ENCODE results near the gene WDR48.

The WDR48 gene

DNA sequence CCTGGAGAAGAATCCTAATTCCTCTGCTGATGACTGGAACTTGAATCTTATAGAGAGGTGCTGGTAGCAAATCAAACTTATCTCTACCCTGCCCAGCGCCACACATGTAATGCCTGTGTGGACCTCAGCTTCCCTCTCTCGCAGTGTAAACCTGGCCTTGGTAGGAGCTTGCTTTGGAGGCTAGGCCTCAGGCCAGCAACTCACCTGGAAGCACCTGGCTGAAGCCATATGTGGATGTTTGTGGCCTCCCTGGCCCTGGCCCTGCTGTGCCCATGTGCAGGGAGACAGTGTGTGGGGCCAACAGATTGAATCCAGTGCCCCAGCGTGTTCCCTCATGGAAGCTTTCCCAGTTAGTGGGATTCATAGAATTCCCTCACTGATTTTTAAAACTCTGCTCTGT, 64.1 kb downstream of the WDR48 start:
- Histone ChIP-seq H3K36me3 (ENCODE audit: insufficient read depth, low read length) (no peaks in the 10 kb centered on the region), H3K4me3 (ENCODE audit: low read depth, low read length, poor library complexity, severe bottlenecking) (no peak overlapping the region), H4K20me1 (ENCODE audit: insufficient read depth, low read length) (no peaks in the 10 kb centered on the region), H3F3A (ENCODE audit: insufficient read depth, low read length) (no peaks in the 10 kb centered on the region), H3K9ac (ENCODE audit: low read length) (no peak overlapping the region), H3K9me2 (ENCODE audit: low read depth, low read length) (no peaks in the 10 kb centered on the region), H3K4me2 (ENCODE audit: low read length) (no peak overlapping the region), H2AFZ (ENCODE audit: low read length) (no peak overlapping the region), H3K27me3 (ENCODE audit: insufficient read depth, low read length) (no peaks in the 10 kb centered on the region), H3K79me2 (ENCODE audit: insufficient read depth, low read length) (no peaks in the 10 kb centered on the region), H3K4me1 (ENCODE audit: insufficient read depth, low read length, severe bottlenecking) (peaks cover 13% of the 10 kb centered on the region), H3K9me3 (ENCODE audit: low read length) (no peaks in the 10 kb centered on the region), H3K27ac (ENCODE audit: low read depth, low read length, poor library complexity, severe bottlenecking) (no peak overlapping the region)
- TF ChIP-seq EZH2 (IDR thresholded peaks at IDR 0.05; ENCODE audit: borderline replicate concordance, low read length) = no peak
- TF ChIP-seq, protein P1, sequence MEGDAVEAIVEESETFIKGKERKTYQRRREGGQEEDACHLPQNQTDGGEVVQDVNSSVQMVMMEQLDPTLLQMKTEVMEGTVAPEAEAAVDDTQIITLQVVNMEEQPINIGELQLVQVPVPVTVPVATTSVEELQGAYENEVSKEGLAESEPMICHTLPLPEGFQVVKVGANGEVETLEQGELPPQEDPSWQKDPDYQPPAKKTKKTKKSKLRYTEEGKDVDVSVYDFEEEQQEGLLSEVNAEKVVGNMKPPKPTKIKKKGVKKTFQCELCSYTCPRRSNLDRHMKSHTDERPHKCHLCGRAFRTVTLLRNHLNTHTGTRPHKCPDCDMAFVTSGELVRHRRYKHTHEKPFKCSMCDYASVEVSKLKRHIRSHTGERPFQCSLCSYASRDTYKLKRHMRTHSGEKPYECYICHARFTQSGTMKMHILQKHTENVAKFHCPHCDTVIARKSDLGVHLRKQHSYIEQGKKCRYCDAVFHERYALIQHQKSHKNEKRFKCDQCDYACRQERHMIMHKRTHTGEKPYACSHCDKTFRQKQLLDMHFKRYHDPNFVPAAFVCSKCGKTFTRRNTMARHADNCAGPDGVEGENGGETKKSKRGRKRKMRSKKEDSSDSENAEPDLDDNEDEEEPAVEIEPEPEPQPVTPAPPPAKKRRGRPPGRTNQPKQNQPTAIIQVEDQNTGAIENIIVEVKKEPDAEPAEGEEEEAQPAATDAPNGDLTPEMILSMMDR (IDR thresholded peaks at IDR 0.05; ENCODE audit: low read length) = no peak

DNA sequence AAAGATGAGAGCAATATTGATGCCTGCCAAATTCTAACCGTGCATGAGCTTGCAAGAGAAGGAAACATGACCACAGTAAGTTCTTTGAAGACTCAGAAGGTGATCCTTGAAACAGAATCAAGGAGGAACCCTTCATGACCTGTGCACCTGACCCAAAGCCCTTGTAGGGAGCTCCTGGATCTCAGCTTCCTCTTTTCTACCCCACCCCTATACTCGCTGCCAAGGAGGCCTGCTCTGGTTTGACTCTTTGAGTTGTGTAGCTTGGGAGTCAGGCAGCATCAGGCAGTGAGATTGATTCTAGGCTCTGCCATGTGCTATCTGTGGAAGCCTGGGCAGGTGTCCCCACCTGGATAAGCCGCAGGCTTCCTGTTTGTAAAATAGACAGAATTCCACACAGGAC, 66.3 kb downstream of the WDR48 start:
- no peaks in the 10 kb centered on the region for H3K79me2 ChIP-seq (ENCODE audit: insufficient read depth, low read length)
- H3K4me1 ChIP-seq (ENCODE audit: insufficient read depth, low read length, severe bottlenecking) = peaks cover 35% of the 10 kb centered on the region
- no peak overlapping the region for H3K27ac ChIP-seq (ENCODE audit: low read depth, low read length, poor library complexity, severe bottlenecking)
- H3K27me3 ChIP-seq (ENCODE audit: insufficient read depth, low read length) = no peaks in the 10 kb centered on the region
- no peaks in the 10 kb centered on the region for H3K9me3 ChIP-seq (ENCODE audit: low read length)
- no peaks in the 10 kb centered on the region for H3F3A ChIP-seq (ENCODE audit: insufficient read depth, low read length)
- H4K20me1 ChIP-seq (ENCODE audit: insufficient read depth, low read length) = no peaks in the 10 kb centered on the region
- TF ChIP-seq, protein P1 (IDR thresholded peaks at IDR 0.05; ENCODE audit: low read length) = no peak
- TF ChIP-seq EZH2 (IDR thresholded peaks at IDR 0.05; ENCODE audit: borderline replicate concordance, low read length) = no peak
- H3K9ac ChIP-seq (ENCODE audit: low read length) = no peak overlapping the region
- no peak overlapping the region for H2AFZ ChIP-seq (ENCODE audit: low read length)
- H3K9me2 ChIP-seq (ENCODE audit: low read depth, low read length) = no peaks in the 10 kb centered on the region
- H3K4me2 ChIP-seq (ENCODE audit: low read length) = no peak overlapping the region
- no peak overlapping the region for H3K4me3 ChIP-seq (ENCODE audit: low read depth, low read length, poor library complexity, severe bottlenecking)
- H3K36me3 ChIP-seq (ENCODE audit: insufficient read depth, low read length) = no peaks in the 10 kb centered on the region

DNA sequence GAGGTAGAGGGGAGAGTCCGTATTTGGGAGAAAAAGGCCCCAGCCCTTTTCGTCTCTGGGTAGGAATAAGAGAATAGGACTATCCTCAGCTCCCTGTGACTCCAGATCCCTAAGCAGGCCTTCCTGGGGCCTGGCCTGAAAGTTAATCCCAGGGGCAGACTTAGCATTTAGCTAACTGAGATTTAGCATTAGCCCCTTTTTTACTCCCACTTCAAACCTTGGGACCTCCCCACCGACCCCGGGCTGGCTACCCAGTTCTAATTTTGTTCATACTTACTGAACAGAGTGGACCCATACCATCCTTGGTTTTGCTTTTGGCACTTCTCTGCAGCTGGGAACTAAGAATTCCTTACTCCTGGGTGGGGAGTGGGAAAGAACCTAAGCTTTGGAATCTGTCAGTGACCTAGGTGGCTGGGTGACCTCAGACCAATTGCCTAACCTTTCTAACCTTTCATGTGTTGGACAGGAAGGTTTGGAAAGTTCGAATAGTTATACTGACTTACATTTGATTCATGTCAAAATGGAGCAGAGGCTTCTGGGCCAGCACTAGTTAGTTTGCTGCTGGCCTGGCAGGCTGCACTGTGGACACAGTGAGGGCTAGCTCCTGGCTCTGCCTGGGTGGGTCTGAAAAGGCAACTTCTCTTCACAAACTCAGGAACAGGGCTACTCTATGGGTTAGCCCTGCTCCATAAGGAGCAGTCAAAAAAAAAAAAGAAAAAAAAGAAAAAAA, 67.3 kb downstream of the WDR48 start:
- Histone ChIP-seq H3K4me1 (ENCODE audit: insufficient read depth, low read length, severe bottlenecking) (peaks cover 45% of the 10 kb centered on the region), H3K27me3 (ENCODE audit: insufficient read depth, low read length) (no peaks in the 10 kb centered on the region), H3K79me2 (ENCODE audit: insufficient read depth, low read length) (no peaks in the 10 kb centered on the region), H3K9me2 (ENCODE audit: low read depth, low read length) (no peaks in the 10 kb centered on the region), H3K9ac (ENCODE audit: low read length) (no peak overlapping the region), H3K27ac (ENCODE audit: low read depth, low read length, poor library complexity, severe bottlenecking) (no peak overlapping the region), H3K4me3 (ENCODE audit: low read depth, low read length, poor library complexity, severe bottlenecking) (no peak overlapping the region), H3K36me3 (ENCODE audit: insufficient read depth, low read length) (no peaks in the 10 kb centered on the region), H3F3A (ENCODE audit: insufficient read depth, low read length) (no peaks in the 10 kb centered on the region), H2AFZ (ENCODE audit: low read length) (no peak overlapping the region), H4K20me1 (ENCODE audit: insufficient read depth, low read length) (no peaks in the 10 kb centered on the region), H3K4me2 (ENCODE audit: low read length) (no peak overlapping the region), H3K9me3 (ENCODE audit: low read length) (no peaks in the 10 kb centered on the region)
- no peak for TF ChIP-seq EZH2 (IDR thresholded peaks at IDR 0.05; ENCODE audit: borderline replicate concordance, low read length)
- TF ChIP-seq, protein P1 (IDR thresholded peaks at IDR 0.05; ENCODE audit: low read length) = no peak

Data from OCI-LY1 (cell line).